ENCODE data around the gene COL8A2. TPM values are rescaled to one million over a fixed set of nuclear protein-coding genes. Genes with fewer than 3 reads are reported as not detected.

Gene COL8A2
- total RNA-seq, 1 donor from 2014 or later = 110 TPM

- no peak for DNase-seq (ENCODE audit: low spot score)
These were observed 33.3 kb downstream of the COL8A2 start for GRCh38 chr1:36091698-36092097.

- no peak for DNase-seq (ENCODE audit: low spot score)
These were observed 33.9 kb downstream of the COL8A2 start for GRCh38 chr1:36091141-36091540.

GRCh38 chr1:36089393-36090121, 35.5 kb downstream of the COL8A2 start:
- DNase-seq (ENCODE audit: low spot score) = peak; percentile 43

GRCh38 chr1:36088577-36089392, 36.2 kb downstream of the COL8A2 start, which contains the start of gene ADPRS:
ADPRS (plus strand) TSS chr1:36088892; CDS start chr1:36088905, 13 bp downstream.
- peak; percentile 90 for DNase-seq (ENCODE audit: low spot score)

GRCh38 chr1:36088265-36088576, 36.8 kb downstream of the COL8A2 start:
- no peak for DNase-seq (ENCODE audit: low spot score)

GRCh38 chr1:36087233-36088123, 37.5 kb downstream of the COL8A2 start:
- no peak for DNase-seq (ENCODE audit: low spot score)

- no peak for DNase-seq (ENCODE audit: low spot score)
These were observed 38.3 kb downstream of the COL8A2 start for GRCh38 chr1:36086529-36087232.

- no peak for DNase-seq (ENCODE audit: low spot score)
These were observed 39.1 kb downstream of the COL8A2 start for GRCh38 chr1:36085686-36086526.

GRCh38 chr1:36085126-36085525, 39.9 kb downstream of the COL8A2 start:
- DNase-seq (ENCODE audit: low spot score) = no peak

- DNase-seq (ENCODE audit: low spot score) = no peak
These were observed 40.4 kb downstream of the COL8A2 start for GRCh38 chr1:36084497-36085115.

- peak; percentile 65 for DNase-seq (ENCODE audit: low spot score)
These were observed 41.2 kb downstream of the COL8A2 start, which contains the start of gene TEKT2 for GRCh38 chr1:36083635-36084496. TEKT2 (plus strand) TSS chr1:36084094; CDS start chr1:36084922, 828 bp downstream.

GRCh38 chr1:36083219-36083618, 41.8 kb downstream of the COL8A2 start:
- DNase-seq (ENCODE audit: low spot score) = no peak

- DNase-seq (ENCODE audit: low spot score) = no peak
These were observed 43.0 kb downstream of the COL8A2 start for GRCh38 chr1:36081926-36082485.

GRCh38 chr1:36080801-36081200, 44.2 kb downstream of the COL8A2 start:
- DNase-seq (ENCODE audit: low spot score) = no peak

- DNase-seq (ENCODE audit: low spot score) = no peak
These were observed 44.8 kb downstream of the COL8A2 start for GRCh38 chr1:36080236-36080635.

- DNase-seq (ENCODE audit: low spot score) = no peak
These were observed 47.9 kb downstream of the COL8A2 start for GRCh38 chr1:36076979-36077573.

GRCh38 chr1:36070349-36070748, 54.7 kb downstream of the COL8A2 start:
- DNase-seq (ENCODE audit: low spot score) = no peak

GRCh38 chr1:36068866-36069265, 56.2 kb downstream of the COL8A2 start:
- no peak for DNase-seq (ENCODE audit: low spot score)
